Stimulated activated CD8-positive, alpha-beta memory T cell treated with anti-CD3 and anti-CD28 coated beads, Interleukin-4, amount 100 ng/mL, for 4 hours (primary cell): Measurements from ENCODE around the gene DLGAP1.

Source experiments
- DNase-seq, 2 donors: peaks; one replicate each; pipeline ENCODE4 v3.0.0-alpha.2; 2020; ENCODE audit warnings: low read depth in 2 of 2, low spot score in 1 of 2

DLGAP1 gene

GRCh38 chr18:3791238-3791637 is 663.9 kb downstream of the DLGAP1 start:
- no peak for DNase-seq

GRCh38 chr18:3790703-3791102 is 664.4 kb downstream of the DLGAP1 start:
- no peak for DNase-seq

- DNase-seq = no peak
Measured at GRCh38 chr18:3789525-3789924, 665.6 kb downstream of the DLGAP1 start.

GRCh38 chr18:3784949-3785348 is 670.2 kb downstream of the DLGAP1 start:
- no peak for DNase-seq

- no peak for DNase-seq
Measured at GRCh38 chr18:3782901-3783300, 672.2 kb downstream of the DLGAP1 start.

- DNase-seq = no peak
Measured at GRCh38 chr18:3777719-3778118, 677.4 kb downstream of the DLGAP1 start.

GRCh38 chr18:3777122-3777521 is 678.0 kb downstream of the DLGAP1 start:
- DNase-seq = no peak

GRCh38 chr18:3775996-3776395 is 679.1 kb downstream of the DLGAP1 start:
- DNase-seq = no peak

GRCh38 chr18:3773303-3773702 is 681.8 kb downstream of the DLGAP1 start:
- no peak for DNase-seq

GRCh38 chr18:3771121-3771971 is 683.8 kb downstream of the DLGAP1 start:
- DNase-seq = peak; percentile 40 to 56

GRCh38 chr18:3761266-3761665 is 693.8 kb downstream of the DLGAP1 start:
- DNase-seq = no peak

GRCh38 chr18:3760741-3761140 is 694.4 kb downstream of the DLGAP1 start:
- DNase-seq = no peak

- DNase-seq = no peak
Measured at GRCh38 chr18:3759099-3759498, 696.0 kb downstream of the DLGAP1 start.

GRCh38 chr18:3758531-3758930 is 696.6 kb downstream of the DLGAP1 start:
- no peak for DNase-seq

GRCh38 chr18:3757361-3757760 is 697.7 kb downstream of the DLGAP1 start:
- no peak for DNase-seq

- no peak for DNase-seq
Measured at GRCh38 chr18:3753106-3753505, 702.0 kb downstream of the DLGAP1 start.

GRCh38 chr18:3748086-3748485 is 707.0 kb downstream of the DLGAP1 start:
- no peak for DNase-seq

GRCh38 chr18:3747176-3747973 is 707.7 kb downstream of the DLGAP1 start:
- no peak for DNase-seq

- DNase-seq = no peak
Measured at GRCh38 chr18:3742541-3742940, 712.6 kb downstream of the DLGAP1 start.

- DNase-seq = no peak
Measured at GRCh38 chr18:3741333-3741732, 713.8 kb downstream of the DLGAP1 start.

- no peak for DNase-seq
Measured at GRCh38 chr18:3728704-3729437, 726.2 kb downstream of the DLGAP1 start.

- DNase-seq = no peak
Measured at GRCh38 chr18:3727274-3727673, 727.8 kb downstream of the DLGAP1 start.
